ENCODE data around the gene LSAMP.

- TF ChIP-seq CTCF (IDR thresholded peaks at IDR 0.05), result no peak
- no peak for TF ChIP-seq POLR2AphosphoS5 (IDR thresholded peaks at IDR 0.05; ENCODE audit: low read depth, low read length)
- no peak for TF ChIP-seq SIN3A (IDR thresholded peaks at IDR 0.05; ENCODE audit: borderline replicate concordance, insufficient read depth, low read depth, low read length)
These were observed 554.2 kb downstream of the LSAMP start for GRCh38 chr3:115891006-115891636.
